Heart right ventricle (tissue), 16 donors: ENCODE measurements around the gene DHX30. TPM values are rescaled to one million over a fixed set of nuclear protein-coding genes. Genes with fewer than 3 reads are reported as not detected.
A peak's percentile ranks its signal among the peaks of the same experiment; 100 is the strongest.

Experiments
- ATAC-seq, 8 donors: fragments of 200-7000 bp; cut with Tn5 transposase; one replicate each; pipeline ENCODE4 v1.9.1; 2020; ENCODE audit warnings: mild to moderate bottlenecking in 8 of 8, moderate library complexity in 8 of 8, moderate number of reproducible peaks in 1 of 8
- DNase-seq, 2 donors: peaks; one replicate each; pipeline ENCODE4 v3.0.0-alpha.2; 2020
- H3K27ac ChIP-seq, 10 donors: fragments of 200-600 bp; sonication (generic) in 2 of 10; one replicate each; pipeline versions ENCODE4 v1.5.0 to v1.8.0; 2020 to 2022; ENCODE audit warnings: mild to moderate bottlenecking in 3 of 10
- H3K27me3 ChIP-seq, 7 donors: fragments of 200-600 bp; one replicate each; pipeline ENCODE4 v1.8.0; 2021 to 2022; ENCODE audit warnings: mild to moderate bottlenecking in 2 of 7
- H3K36me3 ChIP-seq, 9 donors: fragments of 200-600 bp; sonication (generic) in 1 of 9; one replicate each; pipeline versions ENCODE4 v1.5.0 to v1.8.0; 2020 to 2022; ENCODE audit warnings: mild to moderate bottlenecking in 2 of 9
- H3K4me1 ChIP-seq, 9 donors: fragments of 200-600 bp; sonication (generic) in 1 of 9; one replicate each; pipeline versions ENCODE4 v1.5.0 to v1.8.0; 2020 to 2022; ENCODE audit warnings: mild to moderate bottlenecking in 4 of 9
- H3K4me3 ChIP-seq, 10 donors: fragments of 200-600 bp; sonication (generic) in 2 of 10; one replicate each; pipeline versions ENCODE4 v1.5.0 to v1.8.0; 2020 to 2022; ENCODE audit warnings: mild to moderate bottlenecking in 7 of 10, moderate library complexity in 2 of 10
- H3K9me3 ChIP-seq, 11 donors: fragments of 200-600 bp in 10 of 11; sonication (generic) in 2 of 11; one replicate each; pipeline versions ENCODE4 v1.5.0 to v1.8.0; 2013 to 2022; ENCODE audit warnings: mild to moderate bottlenecking in 2 of 11, control low read depth in 1 of 11, moderate library complexity in 1 of 11
- CTCF ChIP-seq, 9 donors: fragments of 200-600 bp; sonication (generic) in 2 of 9; IDR thresholded peaks; one replicate each; pipeline versions ENCODE4 v1.5.0 to v1.8.0; 2021 to 2022; ENCODE audit warnings: antibody characterized with exemption in 9 of 9, mild to moderate bottlenecking in 5 of 9, moderate library complexity in 1 of 9
- WGBS, 2 donors: extraction: QIAGEN DNeasy Blood & Tissue Kit; methylation state at CpG; one replicate each; pipeline ENCODE4 v1.1.7; 2013; ENCODE audit warnings: inconsistent platforms in 1 of 2; 5-methylcytosine and 5-hydroxymethylcytosine counted together
- intact Hi-C, 10 donors: fragments of 100-400 bp; cut with DNase I; formaldehyde crosslinking; loops; one replicate each; pipeline versions ENCODE4 v1.11.1 to v1.14.2; 2022
- polyA plus RNA-seq, 2 donors: library from polyadenylated mRNA; stranded (reverse); fragments of 200-250 nt; gene quantifications; one replicate each; pipeline ENCODE4 v1.2.3, GENCODE V29; 2013
- total RNA-seq, 10 donors: library from RNA; stranded (reverse); fragmentation: NEBNext Ultra II Directional in 3 of 10; extraction: Animal tissue kit (Norgen Biotek cat#: 25700) in 3 of 10; gene quantifications; one replicate each; pipeline versions ENCODE4 v1.2.1 to v1.2.4, GENCODE V29; 2021 to 2023
- donor health status: Arrhythmogenic right ventricular cardiomyopathy.
- donor health status: ischemic (EF 13 %, LVEDD 7.1; RV severe dilation, severe dysfunction).
- donor health status: healthy with polysubstance abuse.
- donor health status: DM: no; HTN: yes; CAD: no.
- donor health status: DM: no; HTN: no; CAD: no.
- donor health status: ischemic (EF 25% LVEDD 6.9; RV normal size, moderate dysfunction).
- donor health status: ischemic (EF 25% LVEDD 5.7; RV mildly dilated, moderate dysfunction).
- donor health status: healthy.
- donor health status: DM: yes; HTN: yes; CAD: no.
- donor health status: Ischemic cardiomyopathy.
- donor health status: ischemic (EF 35%, LVEDD 5.7; RV mildly dilated, moderate dysfunction).
- donor health status: nonischemic (EF 11% LVEDD 7.7; RV severe dilation, severe dysfunction).
- donor health status: DM: yes; HTN: yes; CAD: no.
- donor health status: PGD.
- donor health status: ischemic (EF 29% LVEDD 5.4; RV normal size, mild dysfunction).
- donor health status: nonischemic (EF 23%, LVEDD 6.1; RV moderate dilation, normal function).

Gene DHX30
- total and polyA plus RNA-seq, 12 donors = 31.2 to 56.4 (median 44.5) TPM

GRCh38 chr3:47871389-47871788 lies 68.5 kb downstream of the DHX30 start:
- WGBS, 2 donors = 52 to 66% methylated on average over 2 of the region's 2 CpGs
- Histone ChIP-seq H3K9me3 (no peaks in the 10 kb centered on the region), H3K4me3 (no peak overlapping the region), H3K36me3 (peaks cover 0 to 100% (median 67%) of the 10 kb centered on the region in 9 donors), H3K4me1 (peaks cover 0 to 56% (median 21%) of the 10 kb centered on the region in 9 donors), H3K27me3 (no peaks in the 10 kb centered on the region), H3K27ac (no peak overlapping the region)
- intact Hi-C loops = no loop called here
- ATAC-seq (no peak), DNase-seq (no peak)
- no peak for TF ChIP-seq CTCF (IDR thresholded peaks at IDR 0.05)

- DNase-seq (no peak), ATAC-seq (no peak)
- Histone ChIP-seq H3K4me3 (no peak overlapping the region), H3K27ac (peak overlapping the region in 1 of 10 donors; percentile 32), H3K9me3 (no peaks in the 10 kb centered on the region), H3K4me1 (peaks cover 0 to 68% (median 32%) of the 10 kb centered on the region in 9 donors), H3K36me3 (peaks cover 0 to 98% (median 58%) of the 10 kb centered on the region in 9 donors), H3K27me3 (no peaks in the 10 kb centered on the region)
- intact Hi-C loops = no loop called here
- 53 to 54% methylated on average over 4 of the region's 4 CpGs for WGBS, 2 donors
- TF ChIP-seq CTCF (IDR thresholded peaks at IDR 0.05) = no peak
These were observed 70.0 kb downstream of the DHX30 start for GRCh38 chr3:47872916-47873315.

- H3K4me3 ChIP-seq = no peak overlapping the region
- no peaks in the 10 kb centered on the region for H3K9me3 ChIP-seq
- H3K27me3 ChIP-seq = no peaks in the 10 kb centered on the region
- peaks cover 0 to 76% (median 46%) of the 10 kb centered on the region in 9 donors for H3K4me1 ChIP-seq
- 97% methylated on average over 2 of the region's 2 CpGs for WGBS, 2 donors
- DNase-seq (no peak), ATAC-seq (no peak)
- no peak for TF ChIP-seq CTCF (IDR thresholded peaks at IDR 0.05)
- peaks cover 0 to 83% (median 43%) of the 10 kb centered on the region in 9 donors for H3K36me3 ChIP-seq
- peak overlapping the region in 4 of 10 donors; percentile 3 to 41 (median 19) for H3K27ac ChIP-seq
- intact Hi-C loops = no loop called here
These were observed 71.5 kb downstream of the DHX30 start for GRCh38 chr3:47874438-47874837.

GRCh38 chr3:47874913-47875312 lies 72.0 kb downstream of the DHX30 start:
- DNase-seq = no peak
- peak in 3 of 8 donors; percentile 22 to 55 (median 50) for ATAC-seq
- Histone ChIP-seq H3K9me3 (no peaks in the 10 kb centered on the region), H3K36me3 (peaks cover 0 to 79% (median 38%) of the 10 kb centered on the region in 9 donors), H3K4me3 (no peak overlapping the region), H3K4me1 (peaks cover 0 to 76% (median 46%) of the 10 kb centered on the region in 9 donors), H3K27ac (peak overlapping the region in 4 of 10 donors; percentile 3 to 41 (median 19)), H3K27me3 (no peaks in the 10 kb centered on the region)
- intact Hi-C loops = loop anchor here in 1 of 10 donors (5.0 kb wide), 1 partner anchor 117 kb away; no protein-coding TSS in a partner anchor
- 42 to 49% methylated on average over 1 of the region's 1 CpG for WGBS, 2 donors
- no peak for TF ChIP-seq CTCF (IDR thresholded peaks at IDR 0.05)
